IMR-90 (cell line): Measurements from ENCODE around the gene ATL2. TPM values are rescaled to one million over a fixed set of nuclear protein-coding genes. Genes with fewer than 3 reads are reported as not detected.

Source experiments
- ATAC-seq: fragments of 200-7000 bp; cut with Tn5 transposase; 2 replicates; pipeline ENCODE4 v1.9.1; 2020; ENCODE audit warnings: low read depth, mild to moderate bottlenecking, moderate library complexity
- BruUV-seq: library from RNA; stranded (reverse); fragments of 400-500 nt; replicated peaks from 2 replicates; lab custom pipeline; 2021; lab: Mats Ljungman, UMichigan
- CTCF ChIA-PET: fragments of 300-600 bp; formaldehyde crosslinking; extraction: SDS; loops from one replicate; lab custom pipeline; 2021; ENCODE audit warnings: antibody characterized with exemption; lab: Yijun Ruan, JAX
- POLR2A ChIA-PET: fragments of 300-600 bp; sonication (Branson Sonifier 250); formaldehyde crosslinking; loops from one replicate; lab custom pipeline; 2022; ENCODE audit warnings: antibody characterized with exemption; ENCODE audit not compliant: unreplicated experiment; lab: Charles Lee
- DNase-seq: peaks from one replicate; pipeline ENCODE4 v3.0.0; 2013
- H2AFZ ChIP-seq: replicated peaks from 2 replicates; pipeline ENCODE3; 2013; ENCODE audit warnings: low read length, mild to moderate bottlenecking; ENCODE audit not compliant: poor library complexity
- H2AK5ac ChIP-seq: 2 replicates; pipeline ENCODE4 v1.6.1; 2013; ENCODE audit warnings: low read depth, low read length, inconsistent platforms
- H2AK9ac ChIP-seq: replicated peaks from 2 replicates; pipeline ENCODE3; 2013; ENCODE audit warnings: mild to moderate bottlenecking, low read depth, low read length, moderate library complexity; ENCODE audit not compliant: poor library complexity
- H2BK120ac ChIP-seq: 2 replicates; pipeline ENCODE4 v1.6.1; 2013; ENCODE audit warnings: low read depth, low read length, inconsistent platforms
- H2BK15ac ChIP-seq: 3 replicates; pipeline ENCODE4 v1.6.1; 2013; ENCODE audit warnings: low read depth, low read length, inconsistent platforms
- H2BK20ac ChIP-seq: 2 replicates; pipeline ENCODE4 v1.6.1; 2013; ENCODE audit warnings: low read depth, mild to moderate bottlenecking, inconsistent platforms, low read length, moderate library complexity
- H2BK5ac ChIP-seq: 2 replicates; pipeline ENCODE4 v1.6.1; 2013; ENCODE audit warnings: mild to moderate bottlenecking, low read depth, low read length, inconsistent platforms; ENCODE audit not compliant: poor library complexity, severe bottlenecking
- H3K14ac ChIP-seq: replicated peaks from 2 replicates; pipeline ENCODE4 v1.6.1; 2013; ENCODE audit warnings: low read depth, low read length, inconsistent platforms
- H3K18ac ChIP-seq: 2 replicates; pipeline ENCODE4 v1.6.1; 2013; ENCODE audit warnings: low read depth, low read length, control low read depth
- H3K23ac ChIP-seq: 2 replicates; pipeline ENCODE4 v1.6.1; 2013; ENCODE audit warnings: low read depth, low read length, inconsistent platforms
- H3K27ac ChIP-seq: 2 replicates; pipeline ENCODE4 v1.5.1; 2013; ENCODE audit warnings: mild to moderate bottlenecking, control low read depth, low read length; ENCODE audit not compliant: insufficient read depth
- H3K27me3 ChIP-seq: 2 replicates; pipeline ENCODE4 v1.6.1; 2013; ENCODE audit warnings: low read length; ENCODE audit not compliant: control insufficient read depth, insufficient read depth
- H3K36me3 ChIP-seq: 2 replicates; pipeline ENCODE4 v1.6.1; 2013; ENCODE audit warnings: low read length, mixed read lengths; ENCODE audit not compliant: control insufficient read depth, insufficient read depth
- H3K4ac ChIP-seq: 2 replicates; pipeline ENCODE4 v1.6.1; 2013; ENCODE audit warnings: low read depth, low read length, inconsistent platforms
- H3K4me1 ChIP-seq: 2 replicates; pipeline ENCODE4 v1.6.1; 2013; ENCODE audit warnings: low read length, mixed read lengths; ENCODE audit not compliant: control insufficient read depth, insufficient read depth
- H3K4me2 ChIP-seq: 2 replicates; pipeline ENCODE4 v1.6.1; 2013; ENCODE audit warnings: low read depth, mild to moderate bottlenecking, control low read depth, low read length, moderate library complexity
- H3K4me3 ChIP-seq: 2 replicates; pipeline ENCODE4 v1.5.1; 2013; ENCODE audit warnings: low read depth, mild to moderate bottlenecking, control low read depth, low read length, moderate library complexity; ENCODE audit not compliant: insufficient read depth
- H3K56ac ChIP-seq: 2 replicates; pipeline ENCODE4 v1.6.1; 2013; ENCODE audit warnings: low read length, inconsistent platforms; ENCODE audit not compliant: insufficient read depth; ENCODE audit errors: extremely low read depth
- H3K79me1 ChIP-seq, 2 experiments: 2 replicates each; pipeline ENCODE4 v1.6.1; 2013; ENCODE audit warnings: low read length in 2 of 2, inconsistent platforms in 1 of 2, low read depth in 1 of 2
- H3K9ac ChIP-seq: 2 replicates; pipeline ENCODE4 v1.6.1; 2013; ENCODE audit warnings: low read depth, low read length, control low read depth
- H3K9me1 ChIP-seq: 2 replicates; pipeline ENCODE4 v1.6.1; 2013; ENCODE audit warnings: low read length, inconsistent platforms; ENCODE audit not compliant: insufficient read depth
- H3K9me3 ChIP-seq: 2 replicates; pipeline ENCODE4 v1.6.1; 2013; ENCODE audit warnings: low read length; ENCODE audit not compliant: control insufficient read depth, insufficient read depth
- H4K20me1 ChIP-seq: 2 replicates; pipeline ENCODE4 v1.6.1; 2013; ENCODE audit warnings: low read length, inconsistent platforms; ENCODE audit not compliant: insufficient read depth
- H4K5ac ChIP-seq: 2 replicates; pipeline ENCODE4 v1.6.1; 2013; ENCODE audit warnings: mild to moderate bottlenecking, low read depth, low read length, control low read depth
- H4K8ac ChIP-seq, 2 experiments: 2 replicates each; pipeline ENCODE4 v1.6.1; 2013; ENCODE audit warnings: low read depth in 2 of 2, low read length in 2 of 2, control low read depth in 1 of 2, inconsistent platforms in 1 of 2
- H4K91ac ChIP-seq: 2 replicates; pipeline ENCODE4 v1.6.1; 2013; ENCODE audit warnings: low read depth, low read length, inconsistent platforms; ENCODE audit not compliant: insufficient read depth
- MAFK ChIP-seq: IDR thresholded peaks from 2 replicates; pipeline ENCODE4 v1.6.1; 2012; ENCODE audit warnings: low read depth, low read length, improper control_type of control experiment
- MXI1 ChIP-seq: IDR thresholded peaks from 2 replicates; pipeline ENCODE4 v1.6.1; 2012; ENCODE audit warnings: low read depth, mild to moderate bottlenecking, low read length, moderate library complexity, borderline replicate concordance
- NFE2L2 ChIP-seq: fragments of 150-350 bp; IDR thresholded peaks from 2 replicates; pipeline ENCODE4 v1.6.1; 2016; ENCODE audit warnings: low read depth, mild to moderate bottlenecking, low read length
- POLR2A ChIP-seq: IDR thresholded peaks from 2 replicates; pipeline ENCODE4 v1.6.1; 2012; ENCODE audit warnings: mild to moderate bottlenecking, low read depth, low read length
- WGBS, 2 experiments: methylation state at CpG; one replicate each; pipeline versions ENCODE4 v1.1.5 to v1.1.7; 2013; ENCODE audit warnings: missing lambda C conversion rate in 2 of 2; ENCODE audit not compliant: insufficient read length in 1 of 2; ENCODE audit errors: extremely low coverage in 2 of 2; 5-methylcytosine and 5-hydroxymethylcytosine counted together
- dilution Hi-C: fragments of 300-500 bp; cut with HindIII; formaldehyde crosslinking; loops from one replicate; pipeline ENCODE4 v1.14.3; 2018; ENCODE audit warnings: low sequenced_read_pairs; ENCODE audit not compliant: unreplicated experiment
- in situ Hi-C: fragments of 300-500 bp; cut with MboI; formaldehyde crosslinking; loops from 3 replicates; pipeline ENCODE4 v1.14.3; 2019; ENCODE audit warnings: low sequenced_read_pairs, inconsistent platforms, mixed read lengths
- intact Hi-C: fragments of 100-400 bp; cut with micrococcal nuclease; formaldehyde crosslinking; loops from 2 replicates; pipeline ENCODE4 v1.10.0; 2022
- polyA plus RNA-seq, 3 experiments: library from polyadenylated mRNA; depleted of rRNA; stranded (reverse); fragments of >200 nt; gene quantifications; 2 replicates each; pipeline ENCODE4 v1.2.3, GENCODE V29; 2012; ENCODE audit warnings: low replicate concordance in 1 of 3
- total RNA-seq: library from RNA; depleted of rRNA; stranded (reverse); fragments of >200 nt; gene quantifications from 2 replicates; pipeline ENCODE4 v1.2.3, GENCODE V29; 2012

ATL2 gene
- total and polyA plus RNA-seq, 2 of the 4 experiments (the other 2 are of a cell fraction), result 16.0 to 62.6 TPM

- H2BK5ac ChIP-seq, result no peak overlapping the region
- in situ Hi-C loops, result no loop called here
- no TSS peak for BruUV-seq
- ChIA-PET CTCF (interaction anchor here (0.6 kb wide), 1 partner anchor 117 kb away, joined by 3 read pairs; no protein-coding TSS in a partner anchor), POLR2A (no interaction called here)
- intact Hi-C loops, result no loop called here
- H2BK15ac ChIP-seq, result no peak overlapping the region
- H3K14ac ChIP-seq, result no peak overlapping the region
- no peaks in the 10 kb centered on the region for H3K27me3 ChIP-seq
- no peak overlapping the region for H3K4me3 ChIP-seq
- H3K79me1 ChIP-seq, result peaks cover 7 to 46% of the 10 kb centered on the region in 2 experiments
- no peak overlapping the region for H4K8ac ChIP-seq
- no peak overlapping the region for H4K5ac ChIP-seq
- no peaks in the 10 kb centered on the region for H3K9me3 ChIP-seq
- no peak overlapping the region for H2AK5ac ChIP-seq
- H2AK9ac ChIP-seq, result no peak overlapping the region
- H3K4ac ChIP-seq, result no peak overlapping the region
- H4K20me1 ChIP-seq, result peaks cover 39% of the 10 kb centered on the region
- no peak overlapping the region for H2BK120ac ChIP-seq
- no peaks in the 10 kb centered on the region for H3K9me1 ChIP-seq
- no peaks in the 10 kb centered on the region for H3K36me3 ChIP-seq
- no peak overlapping the region for H3K4me2 ChIP-seq
- no peak overlapping the region for H3K23ac ChIP-seq
- DNase-seq (no peak), ATAC-seq (no peak)
- no peak overlapping the region for H2AFZ ChIP-seq
- no peak overlapping the region for H2BK20ac ChIP-seq
- TF ChIP-seq NFE2L2 (no peak), POLR2A (no peak), MAFK (no peak), MXI1 (no peak)
- H4K91ac ChIP-seq, result no peak overlapping the region
- no CpG with 5 or more reads among the region's 5 CpGs for WGBS, 2 experiments
- dilution Hi-C loops, result no loop called here
- no peak overlapping the region for H3K56ac ChIP-seq
- H3K18ac ChIP-seq, result no peak overlapping the region
- H3K9ac ChIP-seq, result no peak overlapping the region
- no peaks in the 10 kb centered on the region for H3K4me1 ChIP-seq
- no peak overlapping the region for H3K27ac ChIP-seq
Observed at GRCh38 chr2:38370664-38371063, 6.4 kb downstream of the ATL2 start.
